ENCODE data around the gene NFKBIZ. TPM values are rescaled to one million over a fixed set of nuclear protein-coding genes. Genes with fewer than 3 reads are reported as not detected.

NFKBIZ gene
- total and polyA plus RNA-seq, 9 of the 15 experiments (the other 6 are each of a cell fraction or from before 2014, with no cell fraction given), result 1.2 to 13.7 (median 5.7) TPM

DNA sequence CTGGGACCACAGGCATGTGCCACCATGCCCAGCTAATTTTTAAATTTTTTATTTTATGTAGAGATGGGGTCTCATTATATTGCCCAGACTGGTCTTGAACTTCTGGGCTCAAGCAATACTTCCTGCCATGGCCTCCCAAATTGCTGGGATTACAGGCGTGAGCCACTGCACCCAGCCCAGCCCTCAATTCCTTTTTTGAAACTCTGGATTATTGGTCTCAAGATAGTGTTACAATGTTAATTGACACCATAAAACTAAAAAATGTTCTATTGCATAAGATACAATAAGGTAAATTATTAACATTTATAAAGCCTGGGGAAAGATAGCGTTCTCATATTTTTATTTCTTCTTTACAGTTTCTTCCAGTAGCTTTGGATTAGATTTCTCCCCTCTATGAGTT, 3.9 kb upstream of the NFKBIZ start (continued):
- TF ChIP-seq, protein P1, sequence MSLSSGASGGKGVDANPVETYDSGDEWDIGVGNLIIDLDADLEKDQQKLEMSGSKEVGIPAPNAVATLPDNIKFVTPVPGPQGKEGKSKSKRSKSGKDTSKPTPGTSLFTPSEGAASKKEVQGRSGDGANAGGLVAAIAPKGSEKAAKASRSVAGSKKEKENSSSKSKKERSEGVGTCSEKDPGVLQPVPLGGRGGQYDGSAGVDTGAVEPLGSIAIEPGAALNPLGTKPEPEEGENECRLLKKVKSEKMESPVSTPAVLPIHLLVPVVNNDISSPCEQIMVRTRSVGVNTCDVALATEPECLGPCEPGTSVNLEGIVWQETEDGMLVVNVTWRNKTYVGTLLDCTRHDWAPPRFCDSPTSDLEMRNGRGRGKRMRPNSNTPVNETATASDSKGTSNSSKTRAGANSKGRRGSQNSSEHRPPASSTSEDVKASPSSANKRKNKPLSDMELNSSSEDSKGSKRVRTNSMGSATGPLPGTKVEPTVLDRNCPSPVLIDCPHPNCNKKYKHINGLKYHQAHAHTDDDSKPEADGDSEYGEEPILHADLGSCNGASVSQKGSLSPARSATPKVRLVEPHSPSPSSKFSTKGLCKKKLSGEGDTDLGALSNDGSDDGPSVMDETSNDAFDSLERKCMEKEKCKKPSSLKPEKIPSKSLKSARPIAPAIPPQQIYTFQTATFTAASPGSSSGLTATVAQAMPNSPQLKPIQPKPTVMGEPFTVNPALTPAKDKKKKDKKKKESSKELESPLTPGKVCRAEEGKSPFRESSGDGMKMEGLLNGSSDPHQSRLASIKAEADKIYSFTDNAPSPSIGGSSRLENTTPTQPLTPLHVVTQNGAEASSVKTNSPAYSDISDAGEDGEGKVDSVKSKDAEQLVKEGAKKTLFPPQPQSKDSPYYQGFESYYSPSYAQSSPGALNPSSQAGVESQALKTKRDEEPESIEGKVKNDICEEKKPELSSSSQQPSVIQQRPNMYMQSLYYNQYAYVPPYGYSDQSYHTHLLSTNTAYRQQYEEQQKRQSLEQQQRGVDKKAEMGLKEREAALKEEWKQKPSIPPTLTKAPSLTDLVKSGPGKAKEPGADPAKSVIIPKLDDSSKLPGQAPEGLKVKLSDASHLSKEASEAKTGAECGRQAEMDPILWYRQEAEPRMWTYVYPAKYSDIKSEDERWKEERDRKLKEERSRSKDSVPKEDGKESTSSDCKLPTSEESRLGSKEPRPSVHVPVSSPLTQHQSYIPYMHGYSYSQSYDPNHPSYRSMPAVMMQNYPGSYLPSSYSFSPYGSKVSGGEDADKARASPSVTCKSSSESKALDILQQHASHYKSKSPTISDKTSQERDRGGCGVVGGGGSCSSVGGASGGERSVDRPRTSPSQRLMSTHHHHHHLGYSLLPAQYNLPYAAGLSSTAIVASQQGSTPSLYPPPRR (CRISPR knock-in tag; IDR thresholded peaks at IDR 0.05; ENCODE audit: borderline replicate concordance), result no peak
- TF ChIP-seq, protein P2, sequence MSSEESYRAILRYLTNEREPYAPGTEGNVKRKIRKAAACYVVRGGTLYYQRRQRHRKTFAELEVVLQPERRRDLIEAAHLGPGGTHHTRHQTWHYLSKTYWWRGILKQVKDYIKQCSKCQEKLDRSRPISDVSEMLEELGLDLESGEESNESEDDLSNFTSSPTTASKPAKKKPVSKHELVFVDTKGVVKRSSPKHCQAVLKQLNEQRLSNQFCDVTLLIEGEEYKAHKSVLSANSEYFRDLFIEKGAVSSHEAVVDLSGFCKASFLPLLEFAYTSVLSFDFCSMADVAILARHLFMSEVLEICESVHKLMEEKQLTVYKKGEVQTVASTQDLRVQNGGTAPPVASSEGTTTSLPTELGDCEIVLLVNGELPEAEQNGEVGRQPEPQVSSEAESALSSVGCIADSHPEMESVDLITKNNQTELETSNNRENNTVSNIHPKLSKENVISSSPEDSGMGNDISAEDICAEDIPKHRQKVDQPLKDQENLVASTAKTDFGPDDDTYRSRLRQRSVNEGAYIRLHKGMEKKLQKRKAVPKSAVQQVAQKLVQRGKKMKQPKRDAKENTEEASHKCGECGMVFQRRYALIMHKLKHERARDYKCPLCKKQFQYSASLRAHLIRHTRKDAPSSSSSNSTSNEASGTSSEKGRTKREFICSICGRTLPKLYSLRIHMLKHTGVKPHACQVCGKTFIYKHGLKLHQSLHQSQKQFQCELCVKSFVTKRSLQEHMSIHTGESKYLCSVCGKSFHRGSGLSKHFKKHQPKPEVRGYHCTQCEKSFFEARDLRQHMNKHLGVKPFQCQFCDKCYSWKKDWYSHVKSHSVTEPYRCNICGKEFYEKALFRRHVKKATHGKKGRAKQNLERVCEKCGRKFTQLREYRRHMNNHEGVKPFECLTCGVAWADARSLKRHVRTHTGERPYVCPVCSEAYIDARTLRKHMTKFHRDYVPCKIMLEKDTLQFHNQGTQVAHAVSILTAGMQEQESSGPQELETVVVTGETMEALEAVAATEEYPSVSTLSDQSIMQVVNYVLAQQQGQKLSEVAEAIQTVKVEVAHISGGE (CRISPR knock-in tag; IDR thresholded peaks at IDR 0.05), result no peak
- no peak for TF ChIP-seq BCOR (IDR thresholded peaks at IDR 0.05)
- TF ChIP-seq MTA3 (IDR thresholded peaks at IDR 0.05; ENCODE audit: borderline replicate concordance), result no peak
- no peak for TF ChIP-seq RAD51 (IDR thresholded peaks at IDR 0.05; ENCODE audit: borderline replicate concordance, low read depth)
- TF ChIP-seq, protein P3, sequence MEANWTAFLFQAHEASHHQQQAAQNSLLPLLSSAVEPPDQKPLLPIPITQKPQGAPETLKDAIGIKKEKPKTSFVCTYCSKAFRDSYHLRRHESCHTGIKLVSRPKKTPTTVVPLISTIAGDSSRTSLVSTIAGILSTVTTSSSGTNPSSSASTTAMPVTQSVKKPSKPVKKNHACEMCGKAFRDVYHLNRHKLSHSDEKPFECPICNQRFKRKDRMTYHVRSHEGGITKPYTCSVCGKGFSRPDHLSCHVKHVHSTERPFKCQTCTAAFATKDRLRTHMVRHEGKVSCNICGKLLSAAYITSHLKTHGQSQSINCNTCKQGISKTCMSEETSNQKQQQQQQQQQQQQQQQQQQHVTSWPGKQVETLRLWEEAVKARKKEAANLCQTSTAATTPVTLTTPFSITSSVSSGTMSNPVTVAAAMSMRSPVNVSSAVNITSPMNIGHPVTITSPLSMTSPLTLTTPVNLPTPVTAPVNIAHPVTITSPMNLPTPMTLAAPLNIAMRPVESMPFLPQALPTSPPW (CRISPR knock-in tag; IDR thresholded peaks at IDR 0.05), result no peak
